ENCODE measurements around the gene SLC37A4. TPM values are rescaled to one million over a fixed set of nuclear protein-coding genes. Genes with fewer than 3 reads are reported as not detected.

The SLC37A4 gene
- total RNA-seq, 1 experiment from 2014 or later = 10.0 TPM

- ChIA-PET CTCF (interaction anchor here (0.6 kb wide), 1 partner anchor 122 kb away, joined by 4 read pairs; no protein-coding TSS in a partner anchor), POLR2A (interaction anchor here (0.6 to 4.6 kb wide), 10 partner anchors 11 to 594 kb away, joined by 3 to 65 read pairs (median 6); partner anchors contain the start of genes CENATAC, DPAGT1, HMBS and RPS25)
- intact Hi-C loops (cut with micrococcal nuclease) = loop anchor here (2.0 kb wide), 1 partner anchor 27 kb away; the partner anchor contains the start of gene HYOU1
- H3K27me3 Mint-ChIP-seq (ENCODE audit: insufficient read depth, unreplicated experiment) = no peaks in the 10 kb centered on the region
- H3K4me3 Mint-ChIP-seq (ENCODE audit: unreplicated experiment) = peak overlapping the region; percentile 75
- DNase-seq (ENCODE audit: unreplicated experiment) = no peak
- BruUV-seq (replicated peaks) = TSS peak; percentile 22
- H3K4me1 Mint-ChIP-seq (ENCODE audit: insufficient read depth, unreplicated experiment) = peaks cover 15% of the 10 kb centered on the region
- H3K9me3 Mint-ChIP-seq (ENCODE audit: unreplicated experiment) = no peaks in the 10 kb centered on the region
- no peak for TF ChIP-seq CTCF (IDR thresholded peaks at IDR 0.05; ENCODE audit: unreplicated experiment)
- H3K27ac Mint-ChIP-seq (ENCODE audit: low read depth, unreplicated experiment) = peak overlapping the region; percentile 70
- H3K36me3 Mint-ChIP-seq (ENCODE audit: insufficient read depth, unreplicated experiment) = peaks cover 8% of the 10 kb centered on the region
Measured at GRCh38 chr11:119029340-119030028, 1.2 kb downstream of the SLC37A4 start.

- ChIA-PET CTCF (no interaction called here), POLR2A (interaction anchor here (0.6 to 4.6 kb wide), 5 partner anchors 11 to 117 kb away, joined by 3 to 65 read pairs (median 7); partner anchors contain the start of genes CENATAC, HYOU1, RPS25 and TRAPPC4)
- H3K4me3 Mint-ChIP-seq (ENCODE audit: unreplicated experiment) = no peak overlapping the region
- DNase-seq (ENCODE audit: unreplicated experiment) = no peak
- BruUV-seq (replicated peaks) = no TSS peak
- peaks cover 10% of the 10 kb centered on the region for H3K36me3 Mint-ChIP-seq (ENCODE audit: insufficient read depth, unreplicated experiment)
- intact Hi-C loops (cut with micrococcal nuclease) = no loop called here
- no peaks in the 10 kb centered on the region for H3K9me3 Mint-ChIP-seq (ENCODE audit: unreplicated experiment)
- TF ChIP-seq CTCF (IDR thresholded peaks at IDR 0.05; ENCODE audit: unreplicated experiment) = no peak
- peaks cover 15% of the 10 kb centered on the region for H3K4me1 Mint-ChIP-seq (ENCODE audit: insufficient read depth, unreplicated experiment)
- no peaks in the 10 kb centered on the region for H3K27me3 Mint-ChIP-seq (ENCODE audit: insufficient read depth, unreplicated experiment)
- no peak overlapping the region for H3K27ac Mint-ChIP-seq (ENCODE audit: low read depth, unreplicated experiment)
Measured at GRCh38 chr11:119029069-119029339, 1.7 kb downstream of the SLC37A4 start.

GRCh38 chr11:119028346-119029068 lies 2.2 kb downstream of the SLC37A4 start:
- Mint-ChIP-seq H3K36me3 (ENCODE audit: insufficient read depth, unreplicated experiment) (peaks cover 15% of the 10 kb centered on the region), H3K9me3 (ENCODE audit: unreplicated experiment) (no peaks in the 10 kb centered on the region), H3K27ac (ENCODE audit: low read depth, unreplicated experiment) (no peak overlapping the region), H3K4me3 (ENCODE audit: unreplicated experiment) (no peak overlapping the region), H3K4me1 (ENCODE audit: insufficient read depth, unreplicated experiment) (peaks cover 15% of the 10 kb centered on the region), H3K27me3 (ENCODE audit: insufficient read depth, unreplicated experiment) (no peaks in the 10 kb centered on the region)
- POLR2A ChIA-PET = interaction anchor here (1.5 to 4.6 kb wide), 2 partner anchors 10 to 28 kb away, joined by 3 to 65 read pairs; partner anchors contain the start of genes HYOU1, RPS25 and TRAPPC4
- intact Hi-C loops (cut with micrococcal nuclease) = no loop called here
- no peak for TF ChIP-seq CTCF (IDR thresholded peaks at IDR 0.05; ENCODE audit: unreplicated experiment)
- no peak for DNase-seq (ENCODE audit: unreplicated experiment)
- CTCF ChIA-PET = interaction anchor here (1.0 kb wide), 1 partner anchor 168 kb away, joined by 6 read pairs; no protein-coding TSS in a partner anchor
- no TSS peak for BruUV-seq (replicated peaks)
